ENCODE measurements around the gene MBP.

Gene MBP

DNA sequence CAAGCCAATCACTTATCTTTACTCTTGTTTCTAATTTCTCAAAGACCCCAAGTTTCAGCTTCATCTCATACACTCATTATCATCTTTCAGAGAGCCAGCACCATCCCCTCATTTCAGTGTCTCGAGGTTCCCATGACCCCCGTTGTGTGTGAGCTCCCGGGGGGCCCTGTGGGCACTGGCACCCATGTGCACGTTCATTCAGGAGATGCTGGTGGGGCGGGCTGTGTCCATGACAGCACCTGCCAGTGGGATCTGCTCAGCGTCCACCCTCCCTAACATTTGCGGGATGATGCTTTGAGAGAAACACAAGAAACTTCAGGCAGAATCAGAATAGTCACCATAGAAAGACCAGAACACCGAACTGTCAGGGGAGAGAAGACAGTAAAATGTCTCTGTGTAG lies 120.5 kb downstream of the MBP start:
- no peaks in the 10 kb centered on the region for H3K9me3 Mint-ChIP-seq

DNA sequence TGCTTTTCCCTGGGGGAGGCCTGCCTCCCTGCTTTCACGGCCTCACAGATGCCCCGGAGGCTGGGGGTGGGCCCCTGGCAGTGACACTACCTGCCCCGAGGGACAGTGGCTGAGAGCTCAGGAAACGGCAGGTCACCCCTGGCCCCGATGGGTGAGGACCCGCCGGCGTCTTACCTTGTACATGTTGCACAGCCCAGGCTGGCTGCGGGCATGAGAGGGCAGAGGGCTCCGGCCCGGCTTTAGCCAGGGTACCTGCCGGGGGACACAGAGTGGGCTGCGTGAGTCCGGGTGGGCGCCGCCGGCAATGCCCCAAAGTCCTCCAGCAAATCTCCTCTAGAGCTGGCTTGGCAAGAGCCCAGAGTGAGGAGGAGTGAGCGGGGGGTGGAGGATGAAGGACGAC lies 122.9 kb downstream of the MBP start:
- Mint-ChIP-seq H3K27ac (no peak overlapping the region), H3K36me3 (ENCODE audit: low read depth) (no peaks in the 10 kb centered on the region), H3K9me3 (no peaks in the 10 kb centered on the region), H3K4me1 (peaks cover 12% of the 10 kb centered on the region), H3K27me3 (ENCODE audit: low read depth) (peaks cover 19% of the 10 kb centered on the region), H3K4me3 (no peak overlapping the region)
- TF ChIP-seq, protein P1, sequence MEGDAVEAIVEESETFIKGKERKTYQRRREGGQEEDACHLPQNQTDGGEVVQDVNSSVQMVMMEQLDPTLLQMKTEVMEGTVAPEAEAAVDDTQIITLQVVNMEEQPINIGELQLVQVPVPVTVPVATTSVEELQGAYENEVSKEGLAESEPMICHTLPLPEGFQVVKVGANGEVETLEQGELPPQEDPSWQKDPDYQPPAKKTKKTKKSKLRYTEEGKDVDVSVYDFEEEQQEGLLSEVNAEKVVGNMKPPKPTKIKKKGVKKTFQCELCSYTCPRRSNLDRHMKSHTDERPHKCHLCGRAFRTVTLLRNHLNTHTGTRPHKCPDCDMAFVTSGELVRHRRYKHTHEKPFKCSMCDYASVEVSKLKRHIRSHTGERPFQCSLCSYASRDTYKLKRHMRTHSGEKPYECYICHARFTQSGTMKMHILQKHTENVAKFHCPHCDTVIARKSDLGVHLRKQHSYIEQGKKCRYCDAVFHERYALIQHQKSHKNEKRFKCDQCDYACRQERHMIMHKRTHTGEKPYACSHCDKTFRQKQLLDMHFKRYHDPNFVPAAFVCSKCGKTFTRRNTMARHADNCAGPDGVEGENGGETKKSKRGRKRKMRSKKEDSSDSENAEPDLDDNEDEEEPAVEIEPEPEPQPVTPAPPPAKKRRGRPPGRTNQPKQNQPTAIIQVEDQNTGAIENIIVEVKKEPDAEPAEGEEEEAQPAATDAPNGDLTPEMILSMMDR (IDR thresholded peaks at IDR 0.05; ENCODE audit: unreplicated experiment in 3 of 3) = no peak

More for the DNA sequence above, 120.5 kb downstream of the MBP start:
- no peaks in the 10 kb centered on the region for H3K36me3 Mint-ChIP-seq (ENCODE audit: low read depth)
- H3K27me3 Mint-ChIP-seq (ENCODE audit: low read depth) = peaks cover 9% of the 10 kb centered on the region
- H3K4me1 Mint-ChIP-seq = peaks cover 12% of the 10 kb centered on the region
- no peak overlapping the region for H3K4me3 Mint-ChIP-seq
- TF ChIP-seq, protein P1 (IDR thresholded peaks at IDR 0.05; ENCODE audit: unreplicated experiment in 3 of 3) = no peak
- no peak overlapping the region for H3K27ac Mint-ChIP-seq

DNA sequence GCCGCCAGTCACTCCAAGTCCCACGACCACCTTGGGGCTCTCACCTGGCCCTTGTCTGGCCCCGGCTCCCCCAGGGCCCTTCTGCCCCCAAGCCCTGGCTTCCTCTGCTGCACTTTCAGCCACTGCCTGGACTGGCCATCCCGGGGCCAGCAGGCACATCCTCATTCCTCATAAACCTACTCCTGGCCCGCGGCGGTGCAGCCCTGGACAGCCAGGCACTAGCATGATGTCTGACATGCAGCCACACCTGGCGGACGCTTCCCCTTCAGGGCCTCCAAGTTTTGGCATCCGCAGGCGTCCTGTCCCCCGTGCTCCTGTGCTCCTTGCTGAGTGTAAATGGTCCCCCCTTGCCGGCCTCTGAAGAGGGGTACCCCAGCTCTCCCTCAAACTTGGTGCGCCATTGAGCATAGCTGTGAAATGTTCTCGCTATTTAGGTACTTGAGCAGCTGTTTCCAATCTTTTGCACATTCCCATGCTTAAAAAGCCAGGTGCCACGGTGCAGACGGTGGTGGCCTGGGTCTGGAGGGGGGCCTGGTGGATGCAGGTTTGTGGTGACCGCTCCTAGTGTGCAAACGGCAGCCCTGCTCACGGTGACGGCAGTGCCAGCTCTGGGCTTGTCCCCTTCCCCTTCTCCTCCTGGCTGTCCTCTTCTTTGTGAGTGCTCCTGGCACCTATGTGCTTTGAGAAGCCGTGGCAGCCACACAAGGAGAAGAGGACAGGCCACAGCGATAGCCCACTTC lies 123.8 kb downstream of the MBP start:
- no peaks in the 10 kb centered on the region for H3K9me3 Mint-ChIP-seq
- TF ChIP-seq, protein P1 (IDR thresholded peaks at IDR 0.05; ENCODE audit: unreplicated experiment in 3 of 3) = no peak
- no peak overlapping the region for H3K4me3 Mint-ChIP-seq
- H3K36me3 Mint-ChIP-seq (ENCODE audit: low read depth) = no peaks in the 10 kb centered on the region
- H3K4me1 Mint-ChIP-seq = peaks cover 12% of the 10 kb centered on the region
- no peak overlapping the region for H3K27ac Mint-ChIP-seq
- peaks cover 23% of the 10 kb centered on the region for H3K27me3 Mint-ChIP-seq (ENCODE audit: low read depth)

DNA sequence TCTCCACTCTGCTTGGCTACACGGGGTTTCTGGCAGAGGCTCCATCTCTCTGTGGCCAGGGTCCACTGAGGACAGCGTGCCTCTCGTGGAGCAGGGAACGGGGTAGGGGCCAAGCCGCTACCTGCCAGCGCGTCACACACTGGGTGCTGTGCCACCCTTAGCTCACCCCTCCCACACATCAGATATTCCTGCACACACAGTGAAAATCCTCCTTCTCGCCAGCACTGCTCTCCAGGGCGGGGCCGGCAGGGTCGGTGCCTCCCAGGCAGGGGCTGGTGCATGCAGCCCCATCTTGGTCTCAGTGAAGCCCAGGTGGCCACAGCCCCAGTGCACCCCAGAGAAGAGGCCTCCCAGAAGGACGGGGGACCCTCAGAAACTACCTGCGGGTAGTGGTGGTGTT lies 124.6 kb downstream of the MBP start:
- H3K36me3 Mint-ChIP-seq (ENCODE audit: low read depth) = no peaks in the 10 kb centered on the region
- no peak overlapping the region for H3K4me3 Mint-ChIP-seq
- H3K27ac Mint-ChIP-seq = no peak overlapping the region
- peaks cover 12% of the 10 kb centered on the region for H3K4me1 Mint-ChIP-seq
- H3K27me3 Mint-ChIP-seq (ENCODE audit: low read depth) = peaks cover 27% of the 10 kb centered on the region
- no peaks in the 10 kb centered on the region for H3K9me3 Mint-ChIP-seq
- TF ChIP-seq, protein P1 (IDR thresholded peaks at IDR 0.05; ENCODE audit: unreplicated experiment in 3 of 3) = no peak

DNA sequence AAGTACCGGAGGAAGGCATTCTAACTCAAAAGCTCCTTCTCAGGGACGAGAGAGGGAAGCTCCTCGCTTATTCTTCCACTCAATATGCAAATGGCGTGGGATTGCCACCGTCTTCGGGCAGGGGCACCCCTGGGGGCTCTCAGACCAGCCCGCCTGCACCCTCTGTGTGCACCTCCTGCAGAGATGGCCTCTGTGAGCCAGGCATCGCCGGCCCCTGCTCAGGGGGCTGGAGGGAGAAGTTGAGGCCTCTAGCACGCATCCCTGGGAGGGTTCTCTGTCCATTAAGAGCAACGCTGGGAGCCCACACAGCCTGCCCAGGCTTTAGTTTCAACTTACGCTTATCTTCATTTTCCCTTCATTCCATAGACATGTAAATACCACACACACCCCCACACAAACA lies 125.3 kb downstream of the MBP start:
- no peak overlapping the region for H3K27ac Mint-ChIP-seq
- peaks cover 26% of the 10 kb centered on the region for H3K27me3 Mint-ChIP-seq (ENCODE audit: low read depth)
- H3K36me3 Mint-ChIP-seq (ENCODE audit: low read depth) = no peaks in the 10 kb centered on the region
- no peak overlapping the region for H3K4me3 Mint-ChIP-seq
- TF ChIP-seq, protein P1 (IDR thresholded peaks at IDR 0.05; ENCODE audit: unreplicated experiment in 3 of 3) = no peak
- peaks cover 16% of the 10 kb centered on the region for H3K4me1 Mint-ChIP-seq
- no peaks in the 10 kb centered on the region for H3K9me3 Mint-ChIP-seq

All from nephron (organoid).